Fibroblast of lung (primary cell): Measurements from ENCODE around the gene MGLL. TPM values are rescaled to one million over a fixed set of nuclear protein-coding genes. Genes with fewer than 3 reads are reported as not detected.

Experiments used
- DNase-seq, 2 donors: peaks; one replicate each; pipeline versions ENCODE4 v3.0.0 to v3.0.0-alpha.2; 2010; ENCODE audit warnings: low read depth in 2 of 2
- H2AFZ ChIP-seq: 2 replicates; pipeline ENCODE4 v1.5.1; 2012; ENCODE audit warnings: low read length, control low read depth, inconsistent platforms
- H3K27ac ChIP-seq: 2 replicates; pipeline ENCODE4 v1.5.1; 2011; ENCODE audit warnings: low read length, control low read depth; ENCODE audit not compliant: insufficient read depth
- H3K27me3 ChIP-seq: 2 replicates; pipeline ENCODE4 v1.5.1; 2011; ENCODE audit warnings: mild to moderate bottlenecking, low read length; ENCODE audit not compliant: control insufficient read depth, insufficient read depth
- H3K36me3 ChIP-seq: 2 replicates; pipeline ENCODE4 v1.5.1; 2011; ENCODE audit warnings: low read length; ENCODE audit not compliant: control insufficient read depth, insufficient read depth
- H3K4me1 ChIP-seq: 2 replicates; pipeline ENCODE4 v1.5.1; 2011; ENCODE audit warnings: low read length; ENCODE audit not compliant: control insufficient read depth, insufficient read depth; ENCODE audit errors: extremely low read depth
- H3K4me2 ChIP-seq: 2 replicates; pipeline ENCODE4 v1.5.1; 2011; ENCODE audit warnings: low read length, control low read depth; ENCODE audit not compliant: insufficient read depth; ENCODE audit errors: extremely low read depth
- H3K4me3 ChIP-seq, 4 experiments: fragments of 200-600 bp in 1 of 4; sonication (generic) in 1 of 4; replicated peaks in 1 of 4; 2 replicates each; pipeline ENCODE4 v1.5.1; 2011 to 2016; ENCODE audit warnings: low read length in 4 of 4, low read depth in 3 of 4, mild to moderate bottlenecking in 3 of 4, control low read depth in 2 of 4, inconsistent platforms in 1 of 4, mixed read lengths in 1 of 4; ENCODE audit not compliant: insufficient read depth in 1 of 4; ENCODE audit errors: control extremely low read depth in 1 of 4
- H3K79me2 ChIP-seq: 2 replicates; pipeline ENCODE4 v1.5.1; 2012; ENCODE audit warnings: mild to moderate bottlenecking, low read length, inconsistent platforms; ENCODE audit not compliant: control insufficient read depth, insufficient read depth
- H3K9ac ChIP-seq: 2 replicates; pipeline ENCODE4 v1.5.1; 2011; ENCODE audit warnings: mild to moderate bottlenecking, low read length, control low read depth; ENCODE audit not compliant: insufficient read depth
- H3K9me3 ChIP-seq: 2 replicates; pipeline ENCODE4 v1.5.1; 2012; ENCODE audit warnings: low read depth, low read length; ENCODE audit not compliant: control insufficient read depth, insufficient read depth
- H4K20me1 ChIP-seq: 2 replicates; pipeline ENCODE4 v1.5.1; 2011; ENCODE audit warnings: low read length; ENCODE audit not compliant: control insufficient read depth, insufficient read depth; ENCODE audit errors: extremely low read depth
- CTCF ChIP-seq, 2 donors: IDR thresholded peaks in 1 of 2; conservative IDR thresholded peaks in 1 of 2; 1 replicate in 1 of 2; 2 replicates in 1 of 2; pipeline ENCODE4 v1.5.1; 2011 to 2012; ENCODE audit warnings: low read length in 2 of 2, control low read depth in 1 of 2, inconsistent platforms in 1 of 2, low read depth in 1 of 2, mild to moderate bottlenecking in 1 of 2
- EZH2 ChIP-seq: IDR thresholded peaks from 2 replicates; pipeline ENCODE4 v1.5.1; 2012; ENCODE audit warnings: low read length, control low read depth, mild to moderate bottlenecking; ENCODE audit errors: missing control alignments
- polyA plus RNA-seq, 2 donors: library from polyadenylated mRNA; depleted of rRNA in 1 of 2; stranded (reverse) in 1 of 2; unstranded in 1 of 2; fragments of >200 nt; gene quantifications; 2 replicates each; pipeline ENCODE4 v1.2.1, GENCODE V29; 2011 to 2012; ENCODE audit warnings: missing spikeins in 1 of 2
- total RNA-seq: library from RNA; depleted of rRNA; stranded (reverse); fragments of >200 nt; gene quantifications from 2 replicates; pipeline ENCODE4 v1.2.1, GENCODE V29; 2014

Gene MGLL
- total and polyA plus RNA-seq, 2 donors (not counting 1 experiment from before 2014, with no cell fraction given), result 60.1 to 122 TPM

- H3K36me3 ChIP-seq, result peaks cover 12% of the 10 kb centered on the region
- no peak overlapping the region for H3K4me3 ChIP-seq
- no peak overlapping the region for H2AFZ ChIP-seq
- H3K9me3 ChIP-seq, result no peaks in the 10 kb centered on the region
- no peak for DNase-seq
- H4K20me1 ChIP-seq, result no peaks in the 10 kb centered on the region
- no peak overlapping the region for H3K4me2 ChIP-seq
- H3K27me3 ChIP-seq, result no peaks in the 10 kb centered on the region
- no peak for TF ChIP-seq CTCF (conservative IDR thresholded peaks at IDR 0.05 in 1 of 2, IDR thresholded peaks at IDR 0.05 in 1 of 2; ENCODE audit: low read depth in 1 of 2, low read length in 2 of 2)
- no peak for TF ChIP-seq EZH2
- H3K27ac ChIP-seq, result no peak overlapping the region
- no peaks in the 10 kb centered on the region for H3K79me2 ChIP-seq
- no peak overlapping the region for H3K9ac ChIP-seq
- H3K4me1 ChIP-seq, result peaks cover 32% of the 10 kb centered on the region
Measured at GRCh38 chr3:127691974-127692373, 130.3 kb downstream of the MGLL start.

- Histone ChIP-seq H3K27me3 (no peaks in the 10 kb centered on the region), H4K20me1 (no peaks in the 10 kb centered on the region), H2AFZ (no peak overlapping the region), H3K79me2 (no peaks in the 10 kb centered on the region), H3K4me2 (no peak overlapping the region), H3K4me3 (no peak overlapping the region), H3K27ac (no peak overlapping the region), H3K4me1 (peaks cover 27% of the 10 kb centered on the region), H3K36me3 (peaks cover 12% of the 10 kb centered on the region), H3K9ac (no peak overlapping the region), H3K9me3 (no peaks in the 10 kb centered on the region)
- peak in 1 of 2 donors; percentile 6 for DNase-seq
- TF ChIP-seq EZH2 (no peak), CTCF (conservative IDR thresholded peaks at IDR 0.05 in 1 of 2, IDR thresholded peaks at IDR 0.05 in 1 of 2; ENCODE audit: low read depth in 1 of 2, low read length in 2 of 2) (no peak)
Measured at GRCh38 chr3:127691489-127691888, 130.8 kb downstream of the MGLL start.

GRCh38 chr3:127690823-127691452, 131.4 kb downstream of the MGLL start:
- Histone ChIP-seq H4K20me1 (no peaks in the 10 kb centered on the region), H3K4me2 (no peak overlapping the region), H3K27me3 (no peaks in the 10 kb centered on the region), H3K36me3 (peaks cover 10% of the 10 kb centered on the region), H3K79me2 (no peaks in the 10 kb centered on the region), H3K27ac (peak overlapping the region; percentile 78), H3K9ac (peak overlapping the region; percentile 20), H3K9me3 (no peaks in the 10 kb centered on the region), H3K4me3 (no peak overlapping the region), H3K4me1 (peaks cover 27% of the 10 kb centered on the region), H2AFZ (no peak overlapping the region)
- DNase-seq, result peak; percentile 66 to 68
- TF ChIP-seq EZH2 (no peak), CTCF (conservative IDR thresholded peaks at IDR 0.05 in 1 of 2, IDR thresholded peaks at IDR 0.05 in 1 of 2; ENCODE audit: low read depth in 1 of 2, low read length in 2 of 2) (peak; percentile 71 to 73)
